Tibial artery (tissue), 4 donors: ENCODE data around the gene SND1.
"Not testable (repeated sequence)": the region's sequence is repeated elsewhere in the genome, so short reads cannot be mapped to it uniquely, and the experiment has no call there.

Experiments
- DNase-seq, 2 donors: peaks; one replicate each; pipeline ENCODE4 v3.0.0-alpha.2; 2019
- H3K27ac ChIP-seq, 2 donors: fragments of 200-600 bp; sonication (generic) in 1 of 2; 1 replicate in 1 of 2; 2 replicates in 1 of 2; pipeline ENCODE4 v1.5.1; 2018 to 2019; ENCODE audit warnings: mild to moderate bottlenecking in 1 of 2
- H3K27me3 ChIP-seq, 2 donors: fragments of 200-600 bp; sonication (generic) in 1 of 2; one replicate each; pipeline versions ENCODE4 v1.5.1 to v1.6.0; 2016 to 2019
- H3K36me3 ChIP-seq, 3 donors: fragments of 200-600 bp; sonication (generic) in 2 of 3; one replicate each; pipeline ENCODE4 v1.5.1; 2016 to 2019; ENCODE audit warnings: mild to moderate bottlenecking in 2 of 3
- H3K4me1 ChIP-seq, 4 donors: fragments of 200-600 bp; sonication (generic) in 2 of 4; 1 replicate in 3 of 4; 2 replicates in 1 of 4; pipeline ENCODE4 v1.5.1; 2016 to 2019
- H3K4me3 ChIP-seq, 2 donors: fragments of 200-600 bp; sonication (generic) in 1 of 2; 1 replicate in 1 of 2; 2 replicates in 1 of 2; pipeline ENCODE4 v1.5.1; 2018 to 2019; ENCODE audit warnings: mild to moderate bottlenecking in 2 of 2
- H3K9me3 ChIP-seq, 3 donors: fragments of 200-600 bp; sonication (generic) in 1 of 3; one replicate each; pipeline ENCODE4 v1.5.1; 2016 to 2019
- CTCF ChIP-seq, 2 experiments: fragments of 200-600 bp in 1 of 2; fragments of 450-650 bp in 1 of 2; IDR thresholded peaks; one replicate each; pipeline ENCODE4 v1.5.1; 2017 to 2019; ENCODE audit warnings: antibody characterized with exemption in 2 of 2, mild to moderate bottlenecking in 1 of 2, moderate library complexity in 1 of 2
- intact Hi-C: fragments of 100-400 bp; cut with DNase I; formaldehyde crosslinking; loops from one replicate; pipeline ENCODE4 v1.15.0; 2023; ENCODE audit warnings: low total_unique reads

SND1 gene

GRCh38 chr7:127673902-127674301, 21.9 kb downstream of the SND1 start:
- H3K9me3 ChIP-seq, result no peaks in the 10 kb centered on the region
- peaks cover 0 to 22% (median 9%) of the 10 kb centered on the region in 4 donors for H3K4me1 ChIP-seq
- H3K27ac ChIP-seq, result peak overlapping the region in 1 of 2 donors; percentile 19
- peaks cover 0 to 5% (median 0%) of the 10 kb centered on the region in 3 donors for H3K36me3 ChIP-seq
- H3K27me3 ChIP-seq, result no peaks in the 10 kb centered on the region
- intact Hi-C loops, result no loop called here
- no peak overlapping the region for H3K4me3 ChIP-seq
- TF ChIP-seq CTCF (IDR thresholded peaks at IDR 0.05), result no peak
- no peak for DNase-seq

GRCh38 chr7:127674361-127674760, 22.4 kb downstream of the SND1 start:
- intact Hi-C loops, result no loop called here
- TF ChIP-seq CTCF (IDR thresholded peaks at IDR 0.05), result no peak
- H3K4me1 ChIP-seq, result peaks cover 0 to 25% (median 9%) of the 10 kb centered on the region in 4 donors

GRCh38 chr7:127674923-127675322, 22.9 kb downstream of the SND1 start:
- H3K27me3 ChIP-seq, H3K9me3 ChIP-seq, DNase-seq, H3K36me3 ChIP-seq, intact Hi-C loops, H3K4me3 ChIP-seq: not testable (repeated sequence)
- H3K4me1 ChIP-seq, result peaks cover 0 to 25% (median 9%) of the 10 kb centered on the region in 4 donors
- H3K27ac ChIP-seq, result peak overlapping the region in 1 of 2 donors; percentile 20

More at GRCh38 chr7:127674361-127674760, 22.4 kb downstream of the SND1 start:
- H3K9me3 ChIP-seq, result no peaks in the 10 kb centered on the region
- DNase-seq, result no peak
- peaks cover 0 to 5% (median 0%) of the 10 kb centered on the region in 3 donors for H3K36me3 ChIP-seq
- H3K27ac ChIP-seq, result peak overlapping the region in 1 of 2 donors; percentile 20
- no peaks in the 10 kb centered on the region for H3K27me3 ChIP-seq
- H3K4me3 ChIP-seq, result no peak overlapping the region

GRCh38 chr7:127675721-127676120, 23.7 kb downstream of the SND1 start:
- intact Hi-C loops, result no loop called here
- no peaks in the 10 kb centered on the region for H3K9me3 ChIP-seq
- H3K4me1 ChIP-seq, result peaks cover 0 to 25% (median 9%) of the 10 kb centered on the region in 4 donors
- no peaks in the 10 kb centered on the region for H3K27me3 ChIP-seq
- DNase-seq, result no peak
- peaks cover 0 to 5% (median 0%) of the 10 kb centered on the region in 3 donors for H3K36me3 ChIP-seq
- no peak overlapping the region for H3K4me3 ChIP-seq
- no peak overlapping the region for H3K27ac ChIP-seq
- TF ChIP-seq CTCF (IDR thresholded peaks at IDR 0.05), result no peak

GRCh38 chr7:127677433-127678230, 25.6 kb downstream of the SND1 start:
- Histone ChIP-seq H3K27me3 (no peaks in the 10 kb centered on the region), H3K4me3 (no peak overlapping the region), H3K4me1 (peaks cover 0 to 25% (median 9%) of the 10 kb centered on the region in 4 donors), H3K9me3 (no peaks in the 10 kb centered on the region), H3K27ac (no peak overlapping the region), H3K36me3 (peaks cover 0 to 5% (median 0%) of the 10 kb centered on the region in 3 donors)
- TF ChIP-seq CTCF (IDR thresholded peaks at IDR 0.05), result no peak
- intact Hi-C loops, result no loop called here
- DNase-seq, result no peak

- H3K9me3 ChIP-seq, result no peaks in the 10 kb centered on the region
- H3K27me3 ChIP-seq, result no peaks in the 10 kb centered on the region
- H3K36me3 ChIP-seq, result peaks cover 0 to 5% (median 0%) of the 10 kb centered on the region in 3 donors
- no peak overlapping the region for H3K4me3 ChIP-seq
- no peak for TF ChIP-seq CTCF (IDR thresholded peaks at IDR 0.05)
- peaks cover 0 to 25% (median 9%) of the 10 kb centered on the region in 4 donors for H3K4me1 ChIP-seq
- intact Hi-C loops, result no loop called here
- no peak for DNase-seq
- no peak overlapping the region for H3K27ac ChIP-seq
These were observed 26.3 kb downstream of the SND1 start for GRCh38 chr7:127678337-127678736.
